Natural killer cell (primary cell): ENCODE results near the gene DLK2. TPM values are rescaled to one million over a fixed set of nuclear protein-coding genes. Genes with fewer than 3 reads are reported as not detected.
A peak's percentile ranks its signal among the peaks of the same experiment; 100 is the strongest.

Source experiments
- ATAC-seq, 3 donors: fragments of 150-1000 bp in 2 of 3; fragments of 200-7000 bp in 1 of 3; cut with Tn5 transposase; 1 replicate in 1 of 3; 2 replicates in 2 of 3; pipeline ENCODE4 v1.10.0; 2021; ENCODE audit warnings: mild to moderate bottlenecking in 2 of 3, moderate library complexity in 2 of 3
- DNase-seq, 2 donors: peaks; one replicate each; pipeline versions ENCODE4 v3.0.0 to v3.0.0-alpha.2; 2013 to 2021; ENCODE audit warnings: mixed read lengths in 1 of 2
- H3K27ac ChIP-seq: one replicate; pipeline ENCODE4 v1.5.1; 2013; ENCODE audit warnings: mild to moderate bottlenecking, low read length
- H3K27me3 ChIP-seq: one replicate; pipeline ENCODE4 v1.6.1; 2013; ENCODE audit warnings: low read length; ENCODE audit not compliant: control insufficient read depth, insufficient read depth
- H3K36me3 ChIP-seq: one replicate; pipeline ENCODE4 v1.6.1; 2013; ENCODE audit warnings: low read length; ENCODE audit not compliant: control insufficient read depth, insufficient read depth
- H3K4me1 ChIP-seq: one replicate; pipeline ENCODE4 v1.6.1; 2013; ENCODE audit warnings: low read length; ENCODE audit not compliant: control insufficient read depth, insufficient read depth
- H3K4me3 ChIP-seq: one replicate; pipeline ENCODE4 v1.5.1; 2013; ENCODE audit warnings: low read length
- H3K9me3 ChIP-seq: one replicate; pipeline ENCODE4 v1.6.1; 2013; ENCODE audit warnings: low read length; ENCODE audit not compliant: control insufficient read depth, insufficient read depth
- H3K27ac Mint-ChIP-seq, 2 donors: one replicate each; pipeline ENCODE4 v1.8.0; 2022; ENCODE audit warnings: mild to moderate bottlenecking in 2 of 2, mixed read lengths in 2 of 2, moderate library complexity in 1 of 2
- H3K27me3 Mint-ChIP-seq, 2 donors: one replicate each; pipeline ENCODE4 v1.8.0; 2022; ENCODE audit warnings: low read depth in 2 of 2, mixed read lengths in 2 of 2
- H3K36me3 Mint-ChIP-seq: one replicate; pipeline ENCODE4 v1.8.0; 2022; ENCODE audit warnings: mixed read lengths
- H3K4me1 Mint-ChIP-seq, 2 donors: one replicate each; pipeline ENCODE4 v1.8.0; 2022; ENCODE audit warnings: mixed read lengths in 2 of 2
- H3K4me3 Mint-ChIP-seq: one replicate; pipeline ENCODE4 v1.8.0; 2022; ENCODE audit warnings: mild to moderate bottlenecking, moderate library complexity, mixed read lengths
- H3K9me3 Mint-ChIP-seq, 2 donors: one replicate each; pipeline ENCODE4 v1.8.0; 2022; ENCODE audit warnings: mixed read lengths in 2 of 2
- CTCF ChIP-seq: fragments of 200-600 bp; IDR thresholded peaks from one replicate; pipeline ENCODE4 v1.8.0; 2022; ENCODE audit warnings: antibody characterized with exemption
- WGBS: methylation state at CpG from one replicate; pipeline ENCODE4 v1.1.7; 2013; ENCODE audit warnings: missing lambda C conversion rate; ENCODE audit not compliant: insufficient coverage; 5-methylcytosine and 5-hydroxymethylcytosine counted together
- intact Hi-C: fragments of 100-400 bp; cut with micrococcal nuclease; formaldehyde crosslinking; loops from one replicate; pipeline ENCODE4 v1.14.2; 2022
- total RNA-seq, 4 donors: library from RNA; stranded (reverse); fragments of 120-200 nt in 1 of 4; gene quantifications; one replicate each; pipeline versions ENCODE4 v1.2.3 to v1.2.4, GENCODE V29; 2013 to 2022

The DLK2 gene
- total RNA-seq, 3 donors from 2014 or later (not counting 1 experiment from before 2014, with no cell fraction given): not detected

- Mint-ChIP-seq H3K27me3 (no peaks in the 10 kb centered on the region), H3K36me3 (no peaks in the 10 kb centered on the region), H3K9me3 (no peaks in the 10 kb centered on the region), H3K27ac (no peak overlapping the region), H3K4me3 (no peak overlapping the region), H3K4me1 (peaks cover 0 to 4% of the 10 kb centered on the region in 2 donors)
- ATAC-seq: no peak
- 96% methylated on average over 8 of the region's 8 CpGs for WGBS
- TF ChIP-seq CTCF: no peak
- H3K36me3 ChIP-seq: peaks cover 73% of the 10 kb centered on the region
- H3K4me3 ChIP-seq: no peak overlapping the region
- intact Hi-C loops: no loop called here
- no peaks in the 10 kb centered on the region for H3K4me1 ChIP-seq
- H3K27me3 ChIP-seq: no peaks in the 10 kb centered on the region
- no peak for DNase-seq
- no peaks in the 10 kb centered on the region for H3K9me3 ChIP-seq
- no peak overlapping the region for H3K27ac ChIP-seq
These were observed 10.8 kb downstream of the DLK2 start for GRCh38 chr6:43444582-43444981.

- 95% methylated on average over 10 of the region's 10 CpGs for WGBS
- no peaks in the 10 kb centered on the region for H3K36me3 Mint-ChIP-seq
- intact Hi-C loops: no loop called here
- no peaks in the 10 kb centered on the region for H3K9me3 ChIP-seq
- H3K27me3 Mint-ChIP-seq: no peaks in the 10 kb centered on the region
- no peak overlapping the region for H3K4me3 Mint-ChIP-seq
- no peaks in the 10 kb centered on the region for H3K4me1 ChIP-seq
- no peak overlapping the region for H3K4me3 ChIP-seq
- peaks cover 68% of the 10 kb centered on the region for H3K36me3 ChIP-seq
- no peak for ATAC-seq
- TF ChIP-seq CTCF: no peak
- no peaks in the 10 kb centered on the region for H3K9me3 Mint-ChIP-seq
- no peak overlapping the region for H3K27ac ChIP-seq
- DNase-seq: no peak
- H3K4me1 Mint-ChIP-seq: peaks cover 0 to 4% of the 10 kb centered on the region in 2 donors
- H3K27ac Mint-ChIP-seq: no peak overlapping the region
- no peaks in the 10 kb centered on the region for H3K27me3 ChIP-seq
These were observed 11.3 kb downstream of the DLK2 start for GRCh38 chr6:43444036-43444435.

- DNase-seq (no peak), ATAC-seq (no peak)
- no peaks in the 10 kb centered on the region for H3K27me3 Mint-ChIP-seq
- no peaks in the 10 kb centered on the region for H3K9me3 ChIP-seq
- H3K27ac ChIP-seq: no peak overlapping the region
- no peaks in the 10 kb centered on the region for H3K27me3 ChIP-seq
- H3K9me3 Mint-ChIP-seq: no peaks in the 10 kb centered on the region
- peaks cover 0 to 4% of the 10 kb centered on the region in 2 donors for H3K4me1 Mint-ChIP-seq
- intact Hi-C loops: no loop called here
- peaks cover 70% of the 10 kb centered on the region for H3K36me3 ChIP-seq
- H3K4me1 ChIP-seq: no peaks in the 10 kb centered on the region
- peak overlapping the region in 1 of 2 donors; percentile 65 for H3K27ac Mint-ChIP-seq
- H3K4me3 ChIP-seq: no peak overlapping the region
- H3K36me3 Mint-ChIP-seq: no peaks in the 10 kb centered on the region
- 96% methylated on average over 14 of the region's 14 CpGs for WGBS
- H3K4me3 Mint-ChIP-seq: no peak overlapping the region
- no peak for TF ChIP-seq CTCF
These were observed 12.4 kb downstream of the DLK2 start for GRCh38 chr6:43442935-43443334.

GRCh38 chr6:43437700-43438099 is 17.6 kb downstream of the DLK2 start:
- DNase-seq (no peak), ATAC-seq (no peak)
- H3K9me3 Mint-ChIP-seq: no peaks in the 10 kb centered on the region
- H3K27ac Mint-ChIP-seq: peak overlapping the region in 1 of 2 donors; percentile 31
- no peaks in the 10 kb centered on the region for H3K4me1 ChIP-seq
- no peak overlapping the region for H3K4me3 ChIP-seq
- no peaks in the 10 kb centered on the region for H3K4me1 Mint-ChIP-seq
- no peak overlapping the region for H3K27ac ChIP-seq
- H3K36me3 ChIP-seq: peaks cover 48% of the 10 kb centered on the region
- H3K36me3 Mint-ChIP-seq: no peaks in the 10 kb centered on the region
- WGBS: 100% methylated on average over 3 of the region's 4 CpGs
- no peaks in the 10 kb centered on the region for H3K27me3 Mint-ChIP-seq
- TF ChIP-seq CTCF: no peak
- no peaks in the 10 kb centered on the region for H3K27me3 ChIP-seq
- no peak overlapping the region for H3K4me3 Mint-ChIP-seq
- intact Hi-C loops: no loop called here
- H3K9me3 ChIP-seq: no peaks in the 10 kb centered on the region
